ENCODE data around the gene RBM4B.

Gene RBM4B

GRCh38 chr11:66706989-66707388 is 29.3 kb upstream of the RBM4B start:
- no peak for DNase-seq

- no peak for DNase-seq
Observed at GRCh38 chr11:66705587-66706335, 28.1 kb upstream of the RBM4B start.

GRCh38 chr11:66704659-66705360 is 27.1 kb upstream of the RBM4B start:
- DNase-seq: no peak

- DNase-seq: no peak
Observed at GRCh38 chr11:66701432-66702240, 23.9 kb upstream of the RBM4B start.

GRCh38 chr11:66700742-66701141 is 23.1 kb upstream of the RBM4B start:
- DNase-seq: no peak

GRCh38 chr11:66700337-66700736 is 22.6 kb upstream of the RBM4B start:
- DNase-seq: no peak

GRCh38 chr11:66698491-66698890 is 20.8 kb upstream of the RBM4B start:
- no peak for DNase-seq

- no peak for DNase-seq
Observed at GRCh38 chr11:66697988-66698387, 20.3 kb upstream of the RBM4B start.

- no peak for DNase-seq
Observed at GRCh38 chr11:66696146-66696545, 18.5 kb upstream of the RBM4B start.

- peak; percentile 89 to 91 for DNase-seq
Observed at GRCh38 chr11:66694732-66695207, 17.1 kb upstream of the RBM4B start.

- DNase-seq: no peak
Observed at GRCh38 chr11:66694056-66694410, 16.3 kb upstream of the RBM4B start.

- DNase-seq: no peak
Observed at GRCh38 chr11:66693356-66694055, 15.8 kb upstream of the RBM4B start.

GRCh38 chr11:66692871-66693331 is 15.2 kb upstream of the RBM4B start:
- no peak for DNase-seq

- no peak for DNase-seq
Observed at GRCh38 chr11:66692446-66692845, 14.8 kb upstream of the RBM4B start.

GRCh38 chr11:66691311-66691980 is 13.8 kb upstream of the RBM4B start:
- no peak for DNase-seq

GRCh38 chr11:66689661-66690590 is 12.2 kb upstream of the RBM4B start:
- DNase-seq: no peak

- DNase-seq: no peak
Observed at GRCh38 chr11:66688561-66689534, 11.2 kb upstream of the RBM4B start.

GRCh38 chr11:66687831-66688281 is 10.2 kb upstream of the RBM4B start:
- DNase-seq: no peak

Measured in activated T-cell treated with anti-CD3 and anti-CD28 coated beads, Interleukin-2, amount 50 U/mL, for 48 hours (primary cell).